HG03097 (cell line): ENCODE measurements around the gene CCSER2.
"Not testable (repeated sequence)": the region's sequence is repeated elsewhere in the genome, so short reads cannot be mapped to it uniquely, and the experiment has no call there.

Experiments
- ATAC-seq: cut with Tn5 transposase; IDR thresholded peaks from one replicate; pipeline ENCODE4 v1.9.1; 2021; ENCODE audit not compliant: unreplicated experiment, low FRiP score

The CCSER2 gene

GRCh38 chr10:84342584-84342983 is 14.2 kb downstream of the CCSER2 start:
- no peak for ATAC-seq

- no peak for ATAC-seq
These were observed 15.4 kb downstream of the CCSER2 start for GRCh38 chr10:84343831-84344230.

GRCh38 chr10:84344526-84344925 is 16.1 kb downstream of the CCSER2 start:
- no peak for ATAC-seq

GRCh38 chr10:84347575-84348002 is 19.2 kb downstream of the CCSER2 start:
- not testable (repeated sequence) for ATAC-seq

GRCh38 chr10:84348447-84348846 is 20.1 kb downstream of the CCSER2 start:
- no peak for ATAC-seq

GRCh38 chr10:84348860-84349259 is 20.5 kb downstream of the CCSER2 start:
- ATAC-seq = no peak

- peak; percentile 96 for ATAC-seq
These were observed 24.0 kb downstream of the CCSER2 start for GRCh38 chr10:84352251-84352842.

GRCh38 chr10:84353052-84353803 is 24.8 kb downstream of the CCSER2 start:
- no peak for ATAC-seq

GRCh38 chr10:84354623-84355022 is 26.2 kb downstream of the CCSER2 start:
- ATAC-seq = no peak

GRCh38 chr10:84355106-84355505 is 26.7 kb downstream of the CCSER2 start:
- no peak for ATAC-seq

GRCh38 chr10:84356928-84357327 is 28.5 kb downstream of the CCSER2 start:
- no peak for ATAC-seq

GRCh38 chr10:84358743-84359142 is 30.4 kb downstream of the CCSER2 start:
- ATAC-seq = no peak

GRCh38 chr10:84360637-84361365 is 32.4 kb downstream of the CCSER2 start:
- no peak for ATAC-seq

- ATAC-seq = no peak
These were observed 37.0 kb downstream of the CCSER2 start for GRCh38 chr10:84365335-84365881.

- no peak for ATAC-seq
These were observed 37.7 kb downstream of the CCSER2 start for GRCh38 chr10:84366041-84366440.

GRCh38 chr10:84367256-84367655 is 38.9 kb downstream of the CCSER2 start:
- no peak for ATAC-seq

GRCh38 chr10:84368828-84369227 is 40.4 kb downstream of the CCSER2 start:
- no peak for ATAC-seq

- no peak for ATAC-seq
These were observed 41.9 kb downstream of the CCSER2 start for GRCh38 chr10:84370283-84370682.

- ATAC-seq = no peak
These were observed 43.6 kb downstream of the CCSER2 start for GRCh38 chr10:84371944-84372343.

- ATAC-seq = no peak
These were observed 44.6 kb downstream of the CCSER2 start for GRCh38 chr10:84373000-84373399.

GRCh38 chr10:84374455-84374854 is 46.1 kb downstream of the CCSER2 start:
- no peak for ATAC-seq
